ENCODE measurements around the gene PSMD14. TPM values are rescaled to one million over a fixed set of nuclear protein-coding genes. Genes with fewer than 3 reads are reported as not detected.
"Not testable (repeated sequence)": the region's sequence is repeated elsewhere in the genome, so short reads cannot be mapped to it uniquely, and the experiment has no call there.

Gene PSMD14
- 70.6 TPM for total RNA-seq (ENCODE audit: unreplicated experiment)
- long read RNA-seq, transcript PSMD14-201 (12 exons, 1,954 nt): major isoform, 115 of 125 reads
- long read RNA-seq, partial matches to known transcripts: 2 of 125 reads
- long read RNA-seq, other reads (novel, unspliced or antisense): 8 of 125 reads

DNA sequence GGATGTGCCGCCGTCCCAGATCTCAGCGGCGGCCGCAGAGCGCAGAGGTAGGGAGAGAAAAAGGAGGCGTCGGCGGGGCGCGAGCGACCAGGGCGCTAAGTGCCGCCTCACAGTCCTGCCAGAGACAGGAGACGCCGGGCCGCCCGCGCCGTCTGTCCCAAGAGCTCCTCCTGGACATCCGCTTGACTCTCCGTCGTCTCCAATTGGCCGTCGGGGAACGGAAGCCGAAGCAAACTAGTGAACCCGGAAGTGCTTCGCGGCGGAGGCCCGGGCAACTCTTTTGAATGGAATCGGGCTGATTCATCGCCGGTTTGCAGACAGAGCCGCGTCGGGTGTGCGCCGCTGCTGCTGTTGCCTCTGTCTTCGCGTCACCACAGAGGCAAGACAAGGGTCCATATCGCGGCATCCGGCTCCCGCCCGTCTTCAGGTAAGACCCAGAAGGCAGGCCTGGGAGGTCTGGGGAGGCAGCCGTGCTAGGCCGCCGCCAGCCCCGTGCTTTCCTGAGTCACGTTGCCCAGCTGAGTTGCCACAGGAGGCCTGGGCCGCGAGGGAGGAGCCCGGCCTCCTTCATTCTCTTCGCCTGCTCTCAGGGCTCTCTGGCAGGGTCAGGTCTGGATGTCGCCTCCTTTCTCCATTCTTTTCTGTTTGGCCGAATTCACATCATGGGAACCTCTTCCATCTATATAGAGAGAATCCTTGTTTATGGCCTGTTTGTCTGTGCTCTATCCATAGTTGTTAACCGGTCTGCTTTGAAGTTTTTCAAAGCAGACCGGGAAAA is at the start of gene PSMD14:
TSS of gene PSMD14 (plus strand) at position 248 of the 778 bp plus-strand sequence. CDS start 10,401 bp downstream, outside the sequence.
- Mint-ChIP-seq H3K9me3 (ENCODE audit: unreplicated experiment) (peaks cover 7% of the 10 kb centered on the region), H3K36me3 (ENCODE audit: unreplicated experiment) (no peaks in the 10 kb centered on the region), H3K27ac (ENCODE audit: unreplicated experiment) (peak within 1 kb of the TSS; percentile 89), H3K4me3 (ENCODE audit: unreplicated experiment) (peak within 1 kb of the TSS; percentile 90), H3K27me3 (ENCODE audit: unreplicated experiment) (peaks cover 3% of the 10 kb centered on the region), H3K4me1 (ENCODE audit: low read depth, unreplicated experiment) (peaks cover 11% of the 10 kb centered on the region)
- TF ChIP-seq, protein P1, sequence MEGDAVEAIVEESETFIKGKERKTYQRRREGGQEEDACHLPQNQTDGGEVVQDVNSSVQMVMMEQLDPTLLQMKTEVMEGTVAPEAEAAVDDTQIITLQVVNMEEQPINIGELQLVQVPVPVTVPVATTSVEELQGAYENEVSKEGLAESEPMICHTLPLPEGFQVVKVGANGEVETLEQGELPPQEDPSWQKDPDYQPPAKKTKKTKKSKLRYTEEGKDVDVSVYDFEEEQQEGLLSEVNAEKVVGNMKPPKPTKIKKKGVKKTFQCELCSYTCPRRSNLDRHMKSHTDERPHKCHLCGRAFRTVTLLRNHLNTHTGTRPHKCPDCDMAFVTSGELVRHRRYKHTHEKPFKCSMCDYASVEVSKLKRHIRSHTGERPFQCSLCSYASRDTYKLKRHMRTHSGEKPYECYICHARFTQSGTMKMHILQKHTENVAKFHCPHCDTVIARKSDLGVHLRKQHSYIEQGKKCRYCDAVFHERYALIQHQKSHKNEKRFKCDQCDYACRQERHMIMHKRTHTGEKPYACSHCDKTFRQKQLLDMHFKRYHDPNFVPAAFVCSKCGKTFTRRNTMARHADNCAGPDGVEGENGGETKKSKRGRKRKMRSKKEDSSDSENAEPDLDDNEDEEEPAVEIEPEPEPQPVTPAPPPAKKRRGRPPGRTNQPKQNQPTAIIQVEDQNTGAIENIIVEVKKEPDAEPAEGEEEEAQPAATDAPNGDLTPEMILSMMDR (IDR thresholded peaks at IDR 0.05; ENCODE audit: partially characterized antibody, unreplicated experiment): no peak
- DNase-seq: peak; percentile 94

GRCh38 chr2:161265874-161266273 is 42.4 kb upstream of the PSMD14 start:
- Mint-ChIP-seq H3K4me3 (ENCODE audit: unreplicated experiment) (no peak overlapping the region), H3K9me3 (ENCODE audit: unreplicated experiment) (no peaks in the 10 kb centered on the region), H3K36me3 (ENCODE audit: unreplicated experiment) (no peaks in the 10 kb centered on the region), H3K27ac (ENCODE audit: unreplicated experiment) (no peak overlapping the region), H3K4me1 (ENCODE audit: low read depth, unreplicated experiment) (no peaks in the 10 kb centered on the region), H3K27me3 (ENCODE audit: unreplicated experiment) (no peaks in the 10 kb centered on the region)
- TF ChIP-seq, protein P1 (IDR thresholded peaks at IDR 0.05; ENCODE audit: partially characterized antibody, unreplicated experiment): no peak
- DNase-seq: no peak

- Mint-ChIP-seq H3K4me1 (ENCODE audit: low read depth, unreplicated experiment) (no peaks in the 10 kb centered on the region), H3K27ac (ENCODE audit: unreplicated experiment) (no peak overlapping the region), H3K9me3 (ENCODE audit: unreplicated experiment) (peaks cover 2% of the 10 kb centered on the region), H3K27me3 (ENCODE audit: unreplicated experiment) (no peaks in the 10 kb centered on the region), H3K4me3 (ENCODE audit: unreplicated experiment) (no peak overlapping the region), H3K36me3 (ENCODE audit: unreplicated experiment) (peaks cover 6% of the 10 kb centered on the region)
- TF ChIP-seq, protein P1 (IDR thresholded peaks at IDR 0.05; ENCODE audit: partially characterized antibody, unreplicated experiment): no peak
- no peak for DNase-seq
Measured at GRCh38 chr2:161269111-161269510, 39.1 kb upstream of the PSMD14 start.

- Mint-ChIP-seq H3K9me3 (ENCODE audit: unreplicated experiment) (peaks cover 2% of the 10 kb centered on the region), H3K4me1 (ENCODE audit: low read depth, unreplicated experiment) (no peaks in the 10 kb centered on the region)
- no peak for DNase-seq
Measured at GRCh38 chr2:161273038-161273760, 35.0 kb upstream of the PSMD14 start.

GRCh38 chr2:161278564-161279229 is 29.5 kb upstream of the PSMD14 start:
- H3K4me3 Mint-ChIP-seq (ENCODE audit: unreplicated experiment); H3K36me3 Mint-ChIP-seq (ENCODE audit: unreplicated experiment); H3K4me1 Mint-ChIP-seq (ENCODE audit: low read depth, unreplicated experiment); DNase-seq; H3K9me3 Mint-ChIP-seq (ENCODE audit: unreplicated experiment); H3K27ac Mint-ChIP-seq (ENCODE audit: unreplicated experiment); H3K27me3 Mint-ChIP-seq (ENCODE audit: unreplicated experiment): not testable (repeated sequence)

More at GRCh38 chr2:161273038-161273760, 35.0 kb upstream of the PSMD14 start:
- TF ChIP-seq, protein P1 (IDR thresholded peaks at IDR 0.05; ENCODE audit: partially characterized antibody, unreplicated experiment): peak; percentile 89
- H3K27me3 Mint-ChIP-seq (ENCODE audit: unreplicated experiment): no peaks in the 10 kb centered on the region
- no peak overlapping the region for H3K27ac Mint-ChIP-seq (ENCODE audit: unreplicated experiment)
- H3K36me3 Mint-ChIP-seq (ENCODE audit: unreplicated experiment): peaks cover 6% of the 10 kb centered on the region
- no peak overlapping the region for H3K4me3 Mint-ChIP-seq (ENCODE audit: unreplicated experiment)

DNA sequence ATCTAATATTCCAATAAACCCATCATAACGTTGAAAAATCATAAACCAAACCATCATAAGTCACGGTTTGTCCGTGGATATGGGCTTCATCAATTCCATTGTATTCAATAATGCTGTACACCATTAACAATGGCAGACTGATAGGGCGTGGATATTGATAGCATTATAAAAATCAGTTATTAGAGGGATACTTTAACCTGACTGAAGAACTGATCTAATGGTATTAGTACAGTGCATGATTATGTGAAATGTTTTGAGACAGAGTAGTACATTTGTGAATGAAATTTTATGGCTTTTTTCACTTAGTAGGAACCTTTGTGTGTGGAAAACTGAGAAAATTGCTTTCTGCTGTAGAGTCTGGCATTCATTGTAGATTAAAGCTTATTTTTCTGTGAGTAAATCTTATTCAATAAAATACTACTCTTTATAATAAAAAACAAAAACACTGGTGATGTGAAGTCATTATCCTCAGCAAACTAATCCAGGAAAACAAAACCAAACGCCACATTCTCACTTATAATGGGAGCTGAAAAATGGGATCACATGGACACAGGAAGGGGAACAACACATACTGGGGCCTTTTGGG is 28.9 kb upstream of the PSMD14 start:
- H3K27ac Mint-ChIP-seq (ENCODE audit: unreplicated experiment); DNase-seq; H3K9me3 Mint-ChIP-seq (ENCODE audit: unreplicated experiment); H3K4me1 Mint-ChIP-seq (ENCODE audit: low read depth, unreplicated experiment); H3K27me3 Mint-ChIP-seq (ENCODE audit: unreplicated experiment); H3K36me3 Mint-ChIP-seq (ENCODE audit: unreplicated experiment); H3K4me3 Mint-ChIP-seq (ENCODE audit: unreplicated experiment): not testable (repeated sequence)

- H3K4me3 Mint-ChIP-seq (ENCODE audit: unreplicated experiment); H3K9me3 Mint-ChIP-seq (ENCODE audit: unreplicated experiment); H3K4me1 Mint-ChIP-seq (ENCODE audit: low read depth, unreplicated experiment); H3K27me3 Mint-ChIP-seq (ENCODE audit: unreplicated experiment); H3K27ac Mint-ChIP-seq (ENCODE audit: unreplicated experiment); H3K36me3 Mint-ChIP-seq (ENCODE audit: unreplicated experiment): not testable (repeated sequence)
- peak; percentile 47 for DNase-seq
Measured at GRCh38 chr2:161280906-161281323, 27.3 kb upstream of the PSMD14 start.

All from glutamatergic neuron (in vitro differentiated cells).